GM19328 (cell line): ENCODE measurements around the gene USP46.

Experiments
- ATAC-seq: cut with Tn5 transposase; IDR thresholded peaks from one replicate; pipeline ENCODE4 v1.9.1; 2021; ENCODE audit warnings: mild to moderate bottlenecking, moderate library complexity; ENCODE audit not compliant: unreplicated experiment

The USP46 gene

DNA sequence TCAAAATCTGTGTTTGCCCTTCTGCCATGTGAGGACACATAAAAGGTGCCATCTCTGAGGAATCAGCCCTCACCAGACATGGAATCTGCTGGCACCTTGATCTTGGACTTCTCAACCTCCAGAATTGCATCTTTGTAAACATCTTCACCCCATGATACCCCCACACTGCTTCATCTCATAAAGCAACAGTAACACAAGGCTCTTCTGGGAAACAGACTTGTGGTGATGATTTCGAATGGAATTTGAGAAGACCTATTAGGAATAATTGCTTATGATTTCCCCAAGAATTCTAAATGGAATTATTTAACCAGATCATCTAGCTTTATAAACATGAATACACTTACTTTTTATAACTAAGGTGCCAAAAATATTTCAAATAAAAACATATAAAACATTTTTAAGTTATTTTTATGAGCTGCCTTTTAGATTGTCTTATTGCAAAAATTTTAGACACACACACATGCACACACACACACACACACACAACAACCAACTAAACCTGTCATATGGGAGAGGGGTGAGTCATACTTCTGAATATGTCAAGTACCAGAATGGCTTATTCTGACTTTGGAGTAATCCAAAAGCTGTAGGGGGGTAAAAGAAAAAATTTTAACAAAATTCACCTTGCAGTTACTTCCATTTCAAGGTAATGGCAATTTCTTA is 82.0 kb downstream of the USP46 start:
- no peak for ATAC-seq

- no peak for ATAC-seq
Observed at GRCh38 chr4:52576326-52576725, 82.8 kb downstream of the USP46 start.

DNA sequence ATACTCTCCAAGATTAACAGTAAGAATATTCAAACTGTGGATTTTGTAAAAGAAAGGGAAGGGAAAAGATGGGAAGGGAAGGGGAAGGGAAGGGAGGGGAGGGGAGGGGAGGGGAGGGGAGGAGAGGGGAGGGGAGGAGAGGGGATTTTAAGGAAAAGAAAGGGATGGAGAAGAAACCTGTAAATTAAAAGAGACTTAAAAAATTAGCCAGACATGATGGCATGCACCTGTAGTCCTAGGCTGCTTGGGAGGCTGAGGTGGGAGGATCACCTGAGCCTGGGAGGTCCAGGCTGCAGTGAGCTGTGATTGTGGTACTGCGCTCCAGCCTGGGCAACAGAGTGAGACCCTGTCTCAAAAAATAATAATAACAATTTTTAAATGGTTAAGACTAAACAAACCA is 83.7 kb downstream of the USP46 start:
- no peak for ATAC-seq

DNA sequence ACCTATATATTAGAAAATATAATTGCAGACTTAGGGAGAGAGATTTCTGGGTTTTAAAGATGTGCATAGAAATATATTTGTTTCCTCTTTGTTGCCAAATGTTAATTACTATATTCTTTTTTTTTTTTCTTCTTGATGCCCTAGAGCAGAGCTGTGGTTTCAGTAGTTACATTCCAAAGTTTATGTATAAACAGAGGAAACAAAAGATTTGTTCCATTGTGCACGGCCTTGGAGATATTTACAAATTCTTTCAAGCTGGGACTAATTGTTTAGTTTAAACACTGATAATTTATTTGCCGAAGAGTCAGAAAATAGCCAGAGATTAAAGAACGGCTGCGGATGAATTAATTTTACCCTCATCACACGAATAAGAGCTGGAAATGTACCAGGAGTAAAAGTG is 85.1 kb downstream of the USP46 start:
- no peak for ATAC-seq

DNA sequence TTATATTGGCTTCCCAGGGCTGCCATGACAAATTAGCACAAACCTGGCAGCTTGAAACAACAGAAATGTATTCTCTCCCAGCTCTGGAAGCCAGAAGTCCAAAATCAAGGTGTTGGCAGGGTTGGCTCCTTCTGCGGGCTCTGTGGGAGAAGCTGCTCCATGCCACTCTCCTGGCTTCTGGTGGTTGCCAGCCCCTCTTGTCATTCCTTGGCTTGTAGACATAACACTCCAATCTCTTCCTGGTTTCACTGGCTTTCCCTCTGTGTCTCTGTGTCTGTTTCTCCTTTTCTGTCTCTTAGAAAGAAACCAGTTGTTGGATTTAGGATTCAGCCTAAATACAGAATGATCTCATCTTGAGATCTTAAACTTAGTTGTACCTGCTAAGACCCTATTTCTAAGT is 85.5 kb downstream of the USP46 start:
- no peak for ATAC-seq

DNA sequence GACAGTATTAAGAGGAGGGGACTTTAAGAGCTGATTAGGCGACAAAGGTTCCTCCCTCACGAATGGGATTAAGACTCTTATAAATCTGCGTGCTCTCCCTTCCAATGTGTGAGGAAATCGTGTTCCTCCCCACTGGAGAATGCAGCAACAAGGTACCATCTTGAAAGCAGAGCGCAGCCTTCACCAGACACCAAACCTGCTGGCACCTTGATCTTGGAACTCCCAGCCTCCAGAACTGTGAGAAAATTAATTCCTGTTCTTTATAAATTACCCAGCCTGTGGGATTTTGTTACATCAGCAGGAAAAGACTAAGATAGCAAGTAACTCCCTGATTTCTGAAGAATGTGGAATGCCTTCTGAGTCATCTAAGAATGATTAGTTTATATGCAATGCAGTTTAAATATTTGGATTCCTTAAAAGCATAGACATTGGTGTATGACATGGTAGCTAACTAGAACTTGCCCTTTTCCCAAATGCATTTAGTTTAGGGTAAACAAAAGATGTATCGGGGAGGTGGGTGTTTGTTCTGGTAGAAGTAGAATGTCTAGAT is 86.1 kb downstream of the USP46 start:
- no peak for ATAC-seq

- ATAC-seq, result no peak
Observed at GRCh38 chr4:52568351-52568750, 90.8 kb downstream of the USP46 start.

GRCh38 chr4:52566136-52567031 is 92.7 kb downstream of the USP46 start:
- ATAC-seq, result no peak

- no peak for ATAC-seq
Observed at GRCh38 chr4:52560844-52561280, 98.2 kb downstream of the USP46 start.

GRCh38 chr4:52555356-52555716 is 103.8 kb downstream of the USP46 start:
- no peak for ATAC-seq

DNA sequence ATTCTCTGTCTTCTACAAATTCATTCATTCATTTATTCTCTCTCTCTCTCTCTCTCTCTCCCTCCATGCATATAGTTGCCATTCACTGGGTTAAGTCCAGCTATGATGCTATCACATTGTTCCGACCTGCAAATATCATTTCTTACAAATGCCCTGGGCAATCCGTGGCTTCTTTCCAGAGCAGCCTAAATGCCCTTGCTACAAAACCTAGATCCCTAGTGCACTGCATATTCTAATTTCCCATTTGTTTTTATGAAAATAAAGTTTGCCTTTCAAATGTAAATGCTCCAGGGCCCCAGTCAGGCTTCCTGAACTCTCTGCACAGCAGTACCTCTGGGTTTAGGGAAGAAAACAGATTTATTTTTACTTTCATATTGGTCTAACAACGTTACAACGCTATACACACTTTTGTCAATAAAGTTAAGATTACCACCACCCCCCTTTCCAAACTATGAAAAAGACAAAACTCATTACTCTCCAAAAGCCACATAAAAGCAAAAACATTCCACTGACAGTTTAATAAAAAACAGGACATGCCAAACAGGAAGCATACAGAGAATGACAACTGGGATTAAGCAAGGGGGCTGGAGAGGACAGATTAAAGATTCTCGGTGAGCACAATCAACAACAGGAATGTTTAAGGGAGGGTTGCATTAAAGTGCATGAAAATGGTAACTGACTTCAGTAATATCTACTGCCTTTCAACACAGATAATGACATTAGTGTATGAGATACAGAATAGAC is 104.3 kb downstream of the USP46 start:
- ATAC-seq, result no peak

DNA sequence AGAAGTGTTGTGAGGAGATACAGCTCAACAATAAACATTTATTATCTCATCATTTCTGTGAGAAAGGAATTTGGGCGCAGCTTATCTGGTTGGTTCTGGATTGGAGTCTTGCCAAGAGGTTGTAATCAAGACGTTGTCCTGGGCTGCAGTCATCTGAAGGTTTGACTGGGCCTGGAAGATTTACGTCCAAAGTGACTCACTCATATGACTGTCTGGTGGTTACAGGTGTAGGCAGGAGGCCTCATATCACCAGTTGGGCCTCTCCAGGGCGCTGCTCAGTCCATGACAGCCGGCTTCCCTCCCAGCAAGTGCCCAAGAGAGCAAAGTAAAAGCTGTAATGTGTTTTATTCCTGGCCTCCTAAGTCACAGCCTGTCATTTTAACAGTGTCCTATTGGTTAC is 106.3 kb downstream of the USP46 start:
- ATAC-seq, result no peak

DNA sequence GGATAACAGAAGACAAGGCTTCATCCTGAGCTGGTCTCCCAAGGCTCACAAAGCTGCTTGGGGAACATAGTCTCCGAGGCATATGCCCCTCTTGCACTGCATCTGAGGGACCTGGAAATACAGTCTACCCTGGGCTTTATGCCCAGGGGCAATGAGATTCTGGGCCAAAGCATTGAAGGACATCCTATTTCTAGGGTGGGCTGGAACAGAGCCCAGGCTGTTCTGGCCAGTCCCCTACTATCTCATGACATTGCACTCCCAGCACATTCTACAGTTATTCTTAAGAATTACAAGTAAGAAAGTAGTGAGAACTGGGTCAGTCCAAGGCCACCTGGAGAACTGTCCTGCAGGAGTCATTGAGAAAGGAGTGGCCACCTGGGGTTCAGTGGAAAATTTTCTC is 107.6 kb downstream of the USP46 start:
- no peak for ATAC-seq

DNA sequence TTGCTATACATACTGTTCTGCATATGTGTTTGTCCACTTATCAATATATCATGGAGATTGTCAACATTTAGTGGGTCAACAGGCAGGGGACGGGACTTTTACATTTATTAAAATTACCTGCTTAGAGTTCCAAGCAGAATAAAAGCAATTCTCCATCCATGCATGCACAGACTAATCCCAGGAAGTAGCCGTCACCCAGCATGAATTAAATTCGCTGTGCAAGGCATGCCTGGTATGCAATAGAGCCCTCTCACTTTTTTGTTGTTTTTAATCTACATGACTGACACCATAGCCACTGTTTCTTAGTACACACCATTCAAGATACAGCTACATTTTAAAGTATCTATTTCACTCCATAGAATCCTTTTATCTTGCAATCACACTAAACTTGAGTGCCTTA is 108.9 kb downstream of the USP46 start:
- ATAC-seq, result no peak

DNA sequence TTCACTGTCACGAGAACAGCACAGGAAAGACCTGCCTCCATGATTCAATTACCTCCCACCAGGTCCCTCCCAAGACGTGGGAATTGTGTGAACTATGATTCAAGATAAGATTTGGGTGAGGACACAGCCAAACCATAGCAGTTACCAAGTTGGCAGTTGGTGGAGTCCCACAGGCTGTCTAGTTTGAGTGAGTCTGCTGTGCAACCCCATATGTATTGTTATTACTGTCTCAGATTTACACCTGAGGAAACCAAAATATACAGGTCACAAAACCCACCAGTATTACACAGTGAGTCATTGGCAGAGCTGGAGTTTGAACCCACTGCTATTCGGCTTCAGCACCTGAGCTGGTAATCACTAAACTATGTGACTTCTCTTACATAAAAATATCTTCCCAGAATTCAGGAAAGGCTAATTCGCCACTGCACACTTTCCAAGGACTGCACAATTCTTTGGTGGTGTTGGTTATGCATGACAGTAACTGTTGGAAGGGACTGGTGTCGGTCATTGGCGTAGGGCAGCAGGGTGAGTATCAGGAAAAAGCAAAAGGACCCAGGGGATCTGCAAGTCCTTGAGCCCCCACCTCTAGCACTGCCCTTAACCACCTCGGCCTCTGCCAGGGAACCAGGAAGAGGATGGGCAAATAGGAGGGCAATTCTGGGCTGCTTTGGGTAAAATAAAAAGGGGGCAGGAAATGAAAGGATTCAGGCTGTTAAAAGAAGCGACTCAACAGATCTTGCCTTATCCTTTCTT is 110.1 kb downstream of the USP46 start:
- no peak for ATAC-seq

- no peak for ATAC-seq
Observed at GRCh38 chr4:52546449-52546848, 112.7 kb downstream of the USP46 start.

GRCh38 chr4:52545099-52546069 is 113.7 kb downstream of the USP46 start:
- no peak for ATAC-seq
